Activated B cell treated with CpG ODN at 0.5 μM for 24 hours (primary cell): ENCODE measurements around the gene PSMC1. TPM values are rescaled to one million over a fixed set of nuclear protein-coding genes. Genes with fewer than 3 reads are reported as not detected.

Experiments
- ATAC-seq: fragments of 200-7000 bp; cut with Tn5 transposase; one replicate; pipeline ENCODE4 v1.10.0; 2021; ENCODE audit warnings: low read depth, mild to moderate bottlenecking, moderate library complexity
- CTCF ChIA-PET: fragments of 350-600 bp; sonication (Branson Sonifier 250); formaldehyde crosslinking; loops from one replicate; lab custom pipeline; 2021; ENCODE audit warnings: antibody characterized with exemption; lab: Charles Lee
- POLR2A ChIA-PET: fragments of 350-600 bp; sonication (Branson Sonifier 250); formaldehyde crosslinking; loops from one replicate; lab custom pipeline; 2021; ENCODE audit warnings: antibody characterized with exemption; lab: Charles Lee
- DNase-seq: peaks from one replicate; pipeline ENCODE4 v3.0.0; 2022
- H3K27ac Mint-ChIP-seq: one replicate; pipeline ENCODE4 v1.8.0; 2020; ENCODE audit warnings: mixed read lengths
- H3K27me3 Mint-ChIP-seq: one replicate; pipeline ENCODE4 v1.8.0; 2021; ENCODE audit warnings: mixed read lengths
- H3K36me3 Mint-ChIP-seq: one replicate; pipeline ENCODE4 v1.8.0; 2021; ENCODE audit warnings: low read depth, mixed read lengths
- H3K4me1 Mint-ChIP-seq: one replicate; pipeline ENCODE4 v1.8.0; 2021; ENCODE audit warnings: mixed read lengths
- H3K4me3 Mint-ChIP-seq: one replicate; pipeline ENCODE4 v1.8.0; 2020; ENCODE audit warnings: mild to moderate bottlenecking, mixed read lengths
- H3K9me3 Mint-ChIP-seq: one replicate; pipeline ENCODE4 v1.8.0; 2020; ENCODE audit warnings: mixed read lengths
- intact Hi-C: fragments of 100-400 bp; cut with micrococcal nuclease; formaldehyde crosslinking; loops from one replicate; pipeline ENCODE4 v1.15.1; 2024
- total RNA-seq: library from RNA; stranded (reverse); gene quantifications from 2 replicates; pipeline ENCODE4 v1.2.3, GENCODE V29; 2022
- TF ChIP-seq, protein P1 (sequence below): fragments of 200-600 bp; IDR thresholded peaks from one replicate; pipeline ENCODE4 v1.8.0; 2022; ENCODE audit warnings: antibody characterized with exemption, mild to moderate bottlenecking

The PSMC1 gene
- total RNA-seq, 1 donor from 2014 or later: 101 TPM

DNA sequence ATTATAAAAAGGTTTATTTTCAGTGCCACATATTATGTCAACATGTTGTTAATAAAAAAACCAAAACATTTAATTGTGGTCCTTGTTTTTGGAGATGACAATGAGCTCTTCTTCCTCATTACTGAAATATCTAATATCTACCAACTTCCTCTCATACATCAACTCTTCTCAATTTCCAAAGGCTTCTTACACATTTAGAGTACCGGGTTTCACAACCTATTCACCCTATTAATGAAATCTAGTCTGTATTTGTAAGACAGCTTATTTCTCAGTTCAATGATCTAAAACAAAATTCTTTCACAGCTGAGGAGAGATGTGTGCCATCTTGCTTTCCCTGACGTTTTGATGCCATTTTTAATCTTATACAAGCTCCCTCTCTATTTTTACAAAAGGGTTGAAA is 60.9 kb downstream of the PSMC1 start:
- H3K4me3 Mint-ChIP-seq: no peak overlapping the region
- peaks cover 57% of the 10 kb centered on the region for H3K36me3 Mint-ChIP-seq
- DNase-seq: no peak
- TF ChIP-seq, protein P1, sequence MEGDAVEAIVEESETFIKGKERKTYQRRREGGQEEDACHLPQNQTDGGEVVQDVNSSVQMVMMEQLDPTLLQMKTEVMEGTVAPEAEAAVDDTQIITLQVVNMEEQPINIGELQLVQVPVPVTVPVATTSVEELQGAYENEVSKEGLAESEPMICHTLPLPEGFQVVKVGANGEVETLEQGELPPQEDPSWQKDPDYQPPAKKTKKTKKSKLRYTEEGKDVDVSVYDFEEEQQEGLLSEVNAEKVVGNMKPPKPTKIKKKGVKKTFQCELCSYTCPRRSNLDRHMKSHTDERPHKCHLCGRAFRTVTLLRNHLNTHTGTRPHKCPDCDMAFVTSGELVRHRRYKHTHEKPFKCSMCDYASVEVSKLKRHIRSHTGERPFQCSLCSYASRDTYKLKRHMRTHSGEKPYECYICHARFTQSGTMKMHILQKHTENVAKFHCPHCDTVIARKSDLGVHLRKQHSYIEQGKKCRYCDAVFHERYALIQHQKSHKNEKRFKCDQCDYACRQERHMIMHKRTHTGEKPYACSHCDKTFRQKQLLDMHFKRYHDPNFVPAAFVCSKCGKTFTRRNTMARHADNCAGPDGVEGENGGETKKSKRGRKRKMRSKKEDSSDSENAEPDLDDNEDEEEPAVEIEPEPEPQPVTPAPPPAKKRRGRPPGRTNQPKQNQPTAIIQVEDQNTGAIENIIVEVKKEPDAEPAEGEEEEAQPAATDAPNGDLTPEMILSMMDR: no peak
- H3K9me3 Mint-ChIP-seq: no peaks in the 10 kb centered on the region
- ATAC-seq: no peak
- H3K27ac Mint-ChIP-seq: no peak overlapping the region
- intact Hi-C loops: no loop called here
- CTCF ChIA-PET: interaction anchor here (1.1 kb wide), 1 partner anchor 15 kb away, joined by 4 read pairs; no protein-coding TSS in a partner anchor
- POLR2A ChIA-PET: interaction anchor here (0.6 to 1.2 kb wide), 2 partner anchors 35 to 80 kb away, joined by 4 to 5 read pairs; no protein-coding TSS in a partner anchor
- no peaks in the 10 kb centered on the region for H3K27me3 Mint-ChIP-seq
- H3K4me1 Mint-ChIP-seq: peaks cover 6% of the 10 kb centered on the region

DNA sequence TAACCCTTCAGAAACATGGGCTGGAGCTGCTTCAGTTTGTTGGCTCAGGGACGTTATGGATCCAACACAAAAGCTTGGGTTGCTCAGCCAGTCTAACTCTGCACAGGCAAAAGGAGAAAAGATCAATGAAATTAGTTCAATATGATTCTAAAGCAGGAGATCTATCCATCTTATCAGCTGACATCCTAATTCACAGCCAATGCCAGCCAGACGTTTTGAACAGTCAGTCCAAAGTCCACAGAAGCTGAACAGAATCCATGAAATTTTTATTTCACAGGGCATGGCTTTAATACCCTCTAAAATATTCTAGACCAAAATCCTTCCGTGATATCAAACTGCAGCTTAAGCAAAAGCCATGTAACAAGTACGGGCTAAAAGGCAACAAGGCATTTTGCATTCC is 61.7 kb downstream of the PSMC1 start:
- H3K4me1 Mint-ChIP-seq: peaks cover 6% of the 10 kb centered on the region
- CTCF ChIA-PET: no interaction called here
- ATAC-seq (no peak), DNase-seq (no peak)
- TF ChIP-seq, protein P1: no peak
- H3K27ac Mint-ChIP-seq: no peak overlapping the region
- POLR2A ChIA-PET: interaction anchor here (1.2 kb wide), 1 partner anchor 80 kb away, joined by 4 read pairs; no protein-coding TSS in a partner anchor
- H3K9me3 Mint-ChIP-seq: no peaks in the 10 kb centered on the region
- H3K36me3 Mint-ChIP-seq: peaks cover 54% of the 10 kb centered on the region
- intact Hi-C loops: no loop called here
- no peaks in the 10 kb centered on the region for H3K27me3 Mint-ChIP-seq
- no peak overlapping the region for H3K4me3 Mint-ChIP-seq

DNA sequence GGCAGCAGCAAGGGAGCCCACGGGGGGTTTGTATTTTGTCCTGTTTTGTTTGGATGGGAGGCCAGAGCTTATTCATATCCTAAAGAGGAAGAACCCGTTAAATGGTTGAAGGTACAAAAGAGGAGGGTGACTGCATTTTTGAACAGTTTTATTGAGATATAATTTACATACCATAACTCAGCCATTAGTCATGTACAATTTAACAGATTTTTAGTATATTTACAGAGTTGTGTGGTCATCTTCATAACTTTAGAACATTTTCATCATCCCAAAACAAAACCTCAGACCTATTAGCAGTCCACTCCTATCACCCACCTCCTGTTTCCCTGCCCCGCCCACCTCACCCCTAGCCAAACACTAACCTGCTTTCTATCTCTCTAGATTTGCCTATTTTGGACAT is 62.8 kb downstream of the PSMC1 start:
- no peak overlapping the region for H3K4me3 Mint-ChIP-seq
- ChIA-PET CTCF (no interaction called here), POLR2A (no interaction called here)
- no peak overlapping the region for H3K27ac Mint-ChIP-seq
- H3K9me3 Mint-ChIP-seq: no peaks in the 10 kb centered on the region
- no peaks in the 10 kb centered on the region for H3K27me3 Mint-ChIP-seq
- peaks cover 49% of the 10 kb centered on the region for H3K36me3 Mint-ChIP-seq
- intact Hi-C loops: no loop called here
- DNase-seq (no peak), ATAC-seq (no peak)
- TF ChIP-seq, protein P1: no peak
- H3K4me1 Mint-ChIP-seq: peaks cover 6% of the 10 kb centered on the region

DNA sequence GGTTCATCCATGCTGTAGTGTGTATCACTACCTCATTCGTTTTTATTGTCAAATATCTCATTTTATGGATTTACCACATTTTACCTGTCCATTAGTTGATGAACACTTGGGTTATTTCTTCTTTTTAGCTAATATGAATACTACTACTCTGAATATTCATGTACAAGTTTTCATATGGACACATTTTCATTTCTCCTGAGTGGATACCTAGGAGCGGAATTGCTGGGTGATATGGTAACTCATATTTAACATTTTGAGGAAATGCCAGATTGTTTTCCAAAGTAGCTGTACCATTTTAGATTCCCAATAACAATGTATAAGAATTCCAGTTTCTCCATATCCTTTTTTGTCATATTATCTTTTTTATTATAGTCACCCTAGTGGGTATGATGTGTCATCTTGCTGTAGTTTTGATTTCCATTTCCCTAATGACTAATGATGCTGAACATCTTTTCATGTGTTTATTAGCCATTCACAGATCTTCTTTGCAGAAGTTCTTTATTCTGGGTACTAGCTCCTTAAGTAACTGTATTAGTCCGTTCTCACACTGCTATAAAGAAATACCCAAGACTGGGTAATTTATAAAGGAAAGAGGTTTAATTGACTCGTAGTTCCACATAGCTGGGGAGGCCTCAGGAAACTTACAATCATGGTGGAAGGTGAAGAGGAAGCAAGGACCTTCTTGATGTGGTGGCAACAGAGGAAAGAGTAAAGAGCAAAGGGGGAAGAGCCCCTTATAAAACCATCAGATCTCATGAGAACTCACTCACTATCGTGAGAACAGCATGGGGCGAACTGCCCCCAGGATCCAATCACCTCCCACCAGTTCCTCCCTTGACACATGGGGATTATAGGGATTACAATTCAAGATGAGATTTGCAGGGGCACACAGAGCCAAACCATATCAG is 63.5 kb downstream of the PSMC1 start:
- DNase-seq: no peak
- Mint-ChIP-seq H3K9me3 (no peaks in the 10 kb centered on the region), H3K4me1 (peaks cover 6% of the 10 kb centered on the region), H3K27ac (no peak overlapping the region), H3K27me3 (no peaks in the 10 kb centered on the region), H3K4me3 (no peak overlapping the region), H3K36me3 (peaks cover 47% of the 10 kb centered on the region)
- ATAC-seq: no peak
- TF ChIP-seq, protein P1: no peak
- POLR2A ChIA-PET: interaction anchor here (0.6 kb wide), 1 partner anchor 1186 kb away, joined by 3 read pairs; no protein-coding TSS in a partner anchor
- intact Hi-C loops: no loop called here
- CTCF ChIA-PET: no interaction called here

DNA sequence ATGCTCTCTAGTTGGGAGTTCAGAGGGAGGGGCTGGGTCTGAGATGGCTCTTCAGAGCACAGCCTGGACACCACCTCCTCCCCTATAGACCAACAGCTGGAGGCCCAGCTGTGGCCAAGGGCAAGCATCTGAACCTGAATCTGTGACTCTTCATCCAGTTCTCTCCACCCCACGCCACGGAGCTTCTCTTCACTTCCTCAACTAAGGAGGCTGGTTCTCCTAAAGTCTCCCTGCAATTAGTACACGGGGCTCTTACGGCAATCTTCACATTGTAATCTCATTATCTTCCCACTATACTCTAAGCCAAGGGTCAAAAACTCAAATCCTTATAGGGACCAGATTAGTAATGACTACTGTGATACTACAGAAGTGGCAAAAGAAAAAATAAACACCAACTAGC is 65.5 kb downstream of the PSMC1 start:
- Mint-ChIP-seq H3K4me3 (no peak overlapping the region), H3K27me3 (no peaks in the 10 kb centered on the region), H3K4me1 (peaks cover 6% of the 10 kb centered on the region), H3K36me3 (peaks cover 34% of the 10 kb centered on the region), H3K9me3 (no peaks in the 10 kb centered on the region), H3K27ac (no peak overlapping the region)
- DNase-seq (no peak), ATAC-seq (no peak)
- ChIA-PET CTCF (no interaction called here), POLR2A (interaction anchor here (1.8 kb wide), 1 partner anchor 9 kb away, joined by 7 read pairs; the partner anchor contains the start of gene NRDE2)
- intact Hi-C loops: no loop called here
- TF ChIP-seq, protein P1: no peak
